HepG2 (cell line): ENCODE results near the gene KIF24. TPM values are rescaled to one million over a fixed set of nuclear protein-coding genes. Genes with fewer than 3 reads are reported as not detected.

Source experiments
- ATF7-NPFF ChIP-seq: sonication (generic); formaldehyde crosslinking; IDR thresholded peaks from 2 replicates; pipeline ENCODE4 v1.8.1; 2023; ENCODE audit warnings: mild to moderate bottlenecking, low read depth, missing genetic modification reagents, moderate library complexity
- FOXK1 ChIP-seq: sonication (generic); formaldehyde crosslinking; IDR thresholded peaks from 2 replicates; pipeline ENCODE4 v1.4.0; 2020; ENCODE audit warnings: low read depth, missing genetic modification reagents, borderline replicate concordance
- HNRNPLL ChIP-seq: fragments of 200-400 bp; formaldehyde crosslinking; IDR thresholded peaks from 2 replicates; pipeline ENCODE4 v1.6.1; 2017; ENCODE audit warnings: mild to moderate bottlenecking, low read depth, low read length; ENCODE audit not compliant: poor library complexity, severe bottlenecking
- LBX2 ChIP-seq: sonication (generic); formaldehyde crosslinking; IDR thresholded peaks from 2 replicates; pipeline ENCODE4 v1.5.0; 2020; ENCODE audit warnings: missing genetic modification reagents, mild to moderate bottlenecking, borderline replicate concordance
- RXRA ChIP-seq: sonication (generic); formaldehyde crosslinking; IDR thresholded peaks from 2 replicates; pipeline ENCODE4 v1.5.1; 2020; ENCODE audit warnings: missing genetic modification reagents
- SALL2 ChIP-seq: sonication (generic); formaldehyde crosslinking; IDR thresholded peaks from 2 replicates; pipeline ENCODE4 v1.8.1; 2023; ENCODE audit warnings: mild to moderate bottlenecking, missing genetic modification reagents, inconsistent platforms
- TCF12 ChIP-seq, 2 experiments: fragments of 450-650 bp in 1 of 2; sonication (generic) in 1 of 2; formaldehyde crosslinking in 1 of 2; IDR thresholded peaks; 2 replicates each; pipeline versions ENCODE4 v1.6.1 to v1.8.0; 2017 to 2022; ENCODE audit warnings: antibody characterized with exemption in 1 of 2, mild to moderate bottlenecking in 1 of 2, missing genetic modification reagents in 1 of 2, moderate library complexity in 1 of 2
- ZNF34 ChIP-seq: sonication (generic); formaldehyde crosslinking; IDR thresholded peaks from 2 replicates; pipeline ENCODE4 v1.4.0; 2020; ENCODE audit warnings: mild to moderate bottlenecking, missing genetic modification reagents, borderline replicate concordance
- ZNF382 ChIP-seq: sonication (generic); formaldehyde crosslinking; IDR thresholded peaks from 2 replicates; pipeline ENCODE4 v1.5.0; 2020; ENCODE audit warnings: missing genetic modification reagents, mild to moderate bottlenecking, borderline replicate concordance
- ZNF446 ChIP-seq: sonication (generic); formaldehyde crosslinking; IDR thresholded peaks from 2 replicates; pipeline ENCODE4 v1.5.0; 2020; ENCODE audit warnings: mild to moderate bottlenecking, missing genetic modification reagents
- ZNF7 ChIP-seq: IDR thresholded peaks from 2 replicates; pipeline ENCODE4 v1.6.1; 2016; ENCODE audit warnings: missing biosample characterization, missing genetic modification reagents
- polyA plus RNA-seq, 8 experiments: library from polyadenylated mRNA; depleted of rRNA in 3 of 8; stranded (reverse) in 7 of 8; unstranded in 1 of 8; fragments of >200 nt; fragmentation: Illumina TruSeq in 4 of 8; extraction: Trizol in 4 of 8; gene quantifications; 2 replicates each; pipeline versions ENCODE4 v1.2.1 to v1.2.3, GENCODE V29; 2011 to 2016; ENCODE audit warnings: low read depth in 4 of 8, missing spikeins in 1 of 8, mixed read lengths in 1 of 8; ENCODE audit not compliant: insufficient read depth in 1 of 8
- total RNA-seq, 5 experiments: library from RNA; depleted of rRNA; stranded (reverse); fragments of >200 nt; fragmentation: Illumina TruSeq; extraction: Trizol; gene quantifications; 2 replicates each; pipeline ENCODE4 v1.2.3, GENCODE V29; 2016; ENCODE audit warnings: low read depth in 1 of 5
- TF ChIP-seq, protein P1 (sequence below): sonication (generic); formaldehyde crosslinking; IDR thresholded peaks from 2 replicates; pipeline ENCODE4 v1.9.0; 2021; ENCODE audit warnings: missing genetic modification reagents, borderline replicate concordance
- TF ChIP-seq, protein P2 (sequence below): IDR thresholded peaks from 2 replicates; pipeline ENCODE4 v1.4.0; 2020; ENCODE audit warnings: mild to moderate bottlenecking, missing genetic modification reagents
- TF ChIP-seq, protein P3 (sequence below): sonication (generic); formaldehyde crosslinking; IDR thresholded peaks from 2 replicates; pipeline ENCODE4; 2020; ENCODE audit warnings: missing genetic modification reagents, mild to moderate bottlenecking, borderline replicate concordance
- TF ChIP-seq, protein P4 (sequence below): IDR thresholded peaks from 2 replicates; pipeline ENCODE4 v1.6.1; 2016; ENCODE audit warnings: low read depth, control low read depth

The KIF24 gene
- total and polyA plus RNA-seq, 2 of the 13 experiments (the other 11 are each of a cell fraction or from before 2014, with no cell fraction given): 1.1 to 3.0 TPM

GRCh38 chr9:34328987-34329832 lies at the start of gene KIF24, which contains the start of gene NUDT2 (continued):
- TF ChIP-seq, protein P1, sequence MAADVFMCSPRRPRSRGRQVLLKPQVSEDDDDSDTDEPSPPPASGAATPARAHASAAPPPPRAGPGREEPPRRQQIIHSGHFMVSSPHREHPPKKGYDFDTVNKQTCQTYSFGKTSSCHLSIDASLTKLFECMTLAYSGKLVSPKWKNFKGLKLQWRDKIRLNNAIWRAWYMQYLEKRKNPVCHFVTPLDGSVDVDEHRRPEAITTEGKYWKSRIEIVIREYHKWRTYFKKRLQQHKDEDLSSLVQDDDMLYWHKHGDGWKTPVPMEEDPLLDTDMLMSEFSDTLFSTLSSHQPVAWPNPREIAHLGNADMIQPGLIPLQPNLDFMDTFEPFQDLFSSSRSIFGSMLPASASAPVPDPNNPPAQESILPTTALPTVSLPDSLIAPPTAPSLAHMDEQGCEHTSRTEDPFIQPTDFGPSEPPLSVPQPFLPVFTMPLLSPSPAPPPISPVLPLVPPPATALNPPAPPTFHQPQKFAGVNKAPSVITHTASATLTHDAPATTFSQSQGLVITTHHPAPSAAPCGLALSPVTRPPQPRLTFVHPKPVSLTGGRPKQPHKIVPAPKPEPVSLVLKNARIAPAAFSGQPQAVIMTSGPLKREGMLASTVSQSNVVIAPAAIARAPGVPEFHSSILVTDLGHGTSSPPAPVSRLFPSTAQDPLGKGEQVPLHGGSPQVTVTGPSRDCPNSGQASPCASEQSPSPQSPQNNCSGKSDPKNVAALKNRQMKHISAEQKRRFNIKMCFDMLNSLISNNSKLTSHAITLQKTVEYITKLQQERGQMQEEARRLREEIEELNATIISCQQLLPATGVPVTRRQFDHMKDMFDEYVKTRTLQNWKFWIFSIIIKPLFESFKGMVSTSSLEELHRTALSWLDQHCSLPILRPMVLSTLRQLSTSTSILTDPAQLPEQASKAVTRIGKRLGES (CRISPR knock-in tag): no peak
- no peak; the same call in 1 of the 2 replicates for TF ChIP-seq SALL2 (CRISPR knock-in tag)
- TF ChIP-seq ZNF34: 0 out of 2 replicates have a peak, but pooled peaks have one; percentile 43
- TF ChIP-seq, protein P2, sequence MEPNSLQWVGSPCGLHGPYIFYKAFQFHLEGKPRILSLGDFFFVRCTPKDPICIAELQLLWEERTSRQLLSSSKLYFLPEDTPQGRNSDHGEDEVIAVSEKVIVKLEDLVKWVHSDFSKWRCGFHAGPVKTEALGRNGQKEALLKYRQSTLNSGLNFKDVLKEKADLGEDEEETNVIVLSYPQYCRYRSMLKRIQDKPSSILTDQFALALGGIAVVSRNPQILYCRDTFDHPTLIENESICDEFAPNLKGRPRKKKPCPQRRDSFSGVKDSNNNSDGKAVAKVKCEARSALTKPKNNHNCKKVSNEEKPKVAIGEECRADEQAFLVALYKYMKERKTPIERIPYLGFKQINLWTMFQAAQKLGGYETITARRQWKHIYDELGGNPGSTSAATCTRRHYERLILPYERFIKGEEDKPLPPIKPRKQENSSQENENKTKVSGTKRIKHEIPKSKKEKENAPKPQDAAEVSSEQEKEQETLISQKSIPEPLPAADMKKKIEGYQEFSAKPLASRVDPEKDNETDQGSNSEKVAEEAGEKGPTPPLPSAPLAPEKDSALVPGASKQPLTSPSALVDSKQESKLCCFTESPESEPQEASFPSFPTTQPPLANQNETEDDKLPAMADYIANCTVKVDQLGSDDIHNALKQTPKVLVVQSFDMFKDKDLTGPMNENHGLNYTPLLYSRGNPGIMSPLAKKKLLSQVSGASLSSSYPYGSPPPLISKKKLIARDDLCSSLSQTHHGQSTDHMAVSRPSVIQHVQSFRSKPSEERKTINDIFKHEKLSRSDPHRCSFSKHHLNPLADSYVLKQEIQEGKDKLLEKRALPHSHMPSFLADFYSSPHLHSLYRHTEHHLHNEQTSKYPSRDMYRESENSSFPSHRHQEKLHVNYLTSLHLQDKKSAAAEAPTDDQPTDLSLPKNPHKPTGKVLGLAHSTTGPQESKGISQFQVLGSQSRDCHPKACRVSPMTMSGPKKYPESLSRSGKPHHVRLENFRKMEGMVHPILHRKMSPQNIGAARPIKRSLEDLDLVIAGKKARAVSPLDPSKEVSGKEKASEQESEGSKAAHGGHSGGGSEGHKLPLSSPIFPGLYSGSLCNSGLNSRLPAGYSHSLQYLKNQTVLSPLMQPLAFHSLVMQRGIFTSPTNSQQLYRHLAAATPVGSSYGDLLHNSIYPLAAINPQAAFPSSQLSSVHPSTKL (CRISPR knock-in tag): no peak; the same call in 1 of the 2 replicates
- no peak for TF ChIP-seq TCF12 (IDR thresholded peaks at IDR 0.05)
- TF ChIP-seq TCF12 (CRISPR knock-in tag; IDR thresholded peaks at IDR 0.05): peak; percentile 40; the same call in 1 of the 2 replicates
- 0 out of 2 replicates have a peak, but pooled peaks have one; percentile 36 for TF ChIP-seq LBX2 (CRISPR knock-in tag)
- peak; percentile 70 for TF ChIP-seq HNRNPLL
- TF ChIP-seq ZNF446 (CRISPR knock-in tag): no peak
- peak; percentile 24; the same call in 1 of the 2 replicates for TF ChIP-seq ATF7-NPFF (CRISPR knock-in tag)
- TF ChIP-seq, protein P3, sequence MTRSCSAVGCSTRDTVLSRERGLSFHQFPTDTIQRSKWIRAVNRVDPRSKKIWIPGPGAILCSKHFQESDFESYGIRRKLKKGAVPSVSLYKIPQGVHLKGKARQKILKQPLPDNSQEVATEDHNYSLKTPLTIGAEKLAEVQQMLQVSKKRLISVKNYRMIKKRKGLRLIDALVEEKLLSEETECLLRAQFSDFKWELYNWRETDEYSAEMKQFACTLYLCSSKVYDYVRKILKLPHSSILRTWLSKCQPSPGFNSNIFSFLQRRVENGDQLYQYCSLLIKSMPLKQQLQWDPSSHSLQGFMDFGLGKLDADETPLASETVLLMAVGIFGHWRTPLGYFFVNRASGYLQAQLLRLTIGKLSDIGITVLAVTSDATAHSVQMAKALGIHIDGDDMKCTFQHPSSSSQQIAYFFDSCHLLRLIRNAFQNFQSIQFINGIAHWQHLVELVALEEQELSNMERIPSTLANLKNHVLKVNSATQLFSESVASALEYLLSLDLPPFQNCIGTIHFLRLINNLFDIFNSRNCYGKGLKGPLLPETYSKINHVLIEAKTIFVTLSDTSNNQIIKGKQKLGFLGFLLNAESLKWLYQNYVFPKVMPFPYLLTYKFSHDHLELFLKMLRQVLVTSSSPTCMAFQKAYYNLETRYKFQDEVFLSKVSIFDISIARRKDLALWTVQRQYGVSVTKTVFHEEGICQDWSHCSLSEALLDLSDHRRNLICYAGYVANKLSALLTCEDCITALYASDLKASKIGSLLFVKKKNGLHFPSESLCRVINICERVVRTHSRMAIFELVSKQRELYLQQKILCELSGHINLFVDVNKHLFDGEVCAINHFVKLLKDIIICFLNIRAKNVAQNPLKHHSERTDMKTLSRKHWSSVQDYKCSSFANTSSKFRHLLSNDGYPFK (CRISPR knock-in tag): peak; percentile 83; the same call in 1 of the 2 replicates
- TF ChIP-seq FOXK1 (CRISPR knock-in tag): peak; percentile 76; the same call in 1 of the 2 replicates
- no peak; the same call in 1 of the 2 replicates for TF ChIP-seq RXRA (CRISPR knock-in tag)
- TF ChIP-seq ZNF7 (CRISPR knock-in tag): no peak
- TF ChIP-seq, protein P4, sequence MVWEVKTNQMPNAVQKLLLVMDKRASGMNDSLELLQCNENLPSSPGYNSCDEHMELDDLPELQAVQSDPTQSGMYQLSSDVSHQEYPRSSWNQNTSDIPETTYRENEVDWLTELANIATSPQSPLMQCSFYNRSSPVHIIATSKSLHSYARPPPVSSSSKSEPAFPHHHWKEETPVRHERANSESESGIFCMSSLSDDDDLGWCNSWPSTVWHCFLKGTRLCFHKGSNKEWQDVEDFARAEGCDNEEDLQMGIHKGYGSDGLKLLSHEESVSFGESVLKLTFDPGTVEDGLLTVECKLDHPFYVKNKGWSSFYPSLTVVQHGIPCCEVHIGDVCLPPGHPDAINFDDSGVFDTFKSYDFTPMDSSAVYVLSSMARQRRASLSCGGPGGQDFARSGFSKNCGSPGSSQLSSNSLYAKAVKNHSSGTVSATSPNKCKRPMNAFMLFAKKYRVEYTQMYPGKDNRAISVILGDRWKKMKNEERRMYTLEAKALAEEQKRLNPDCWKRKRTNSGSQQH: peak; percentile 85; the same call in 1 of the 2 replicates
- TF ChIP-seq ZNF382 (CRISPR knock-in tag): no peak
